Non-pigmented ciliary epithelial cell (primary cell): ENCODE results near the gene ERICH4.
"Not testable (repeated sequence)": the region's sequence is repeated elsewhere in the genome, so short reads cannot be mapped to it uniquely, and the experiment has no call there.

Source experiments
- DNase-seq: peaks from one replicate; pipeline ENCODE4 v3.0.0-alpha.2; 2010; ENCODE audit warnings: low read depth

The ERICH4 gene

GRCh38 chr19:41414461-41414860, 28.5 kb upstream of the ERICH4 start:
- DNase-seq = no peak

DNA sequence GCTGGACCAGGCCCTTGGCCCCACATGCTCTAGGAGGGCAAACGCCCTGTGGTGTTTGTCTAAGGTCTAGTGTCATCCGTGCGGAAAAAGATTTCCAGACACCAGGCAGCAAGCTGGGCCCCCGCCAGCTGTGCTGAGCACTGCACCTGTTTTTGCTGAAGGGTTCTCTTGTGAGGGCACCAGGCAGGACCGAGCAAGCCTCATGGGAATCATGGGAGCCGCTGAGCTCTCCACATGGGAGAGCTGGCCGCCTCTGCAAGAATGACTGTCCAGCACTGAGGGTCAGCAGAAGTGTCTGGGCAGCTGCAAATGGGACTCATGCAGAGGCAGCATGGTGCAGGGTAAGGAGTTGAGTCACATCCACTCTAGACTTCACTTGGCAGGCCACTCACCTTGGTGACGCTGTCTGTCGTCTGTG, 27.8 kb upstream of the ERICH4 start:
- DNase-seq = no peak

- DNase-seq = no peak
Observed at GRCh38 chr19:41416194-41416674, 26.7 kb upstream of the ERICH4 start.

DNA sequence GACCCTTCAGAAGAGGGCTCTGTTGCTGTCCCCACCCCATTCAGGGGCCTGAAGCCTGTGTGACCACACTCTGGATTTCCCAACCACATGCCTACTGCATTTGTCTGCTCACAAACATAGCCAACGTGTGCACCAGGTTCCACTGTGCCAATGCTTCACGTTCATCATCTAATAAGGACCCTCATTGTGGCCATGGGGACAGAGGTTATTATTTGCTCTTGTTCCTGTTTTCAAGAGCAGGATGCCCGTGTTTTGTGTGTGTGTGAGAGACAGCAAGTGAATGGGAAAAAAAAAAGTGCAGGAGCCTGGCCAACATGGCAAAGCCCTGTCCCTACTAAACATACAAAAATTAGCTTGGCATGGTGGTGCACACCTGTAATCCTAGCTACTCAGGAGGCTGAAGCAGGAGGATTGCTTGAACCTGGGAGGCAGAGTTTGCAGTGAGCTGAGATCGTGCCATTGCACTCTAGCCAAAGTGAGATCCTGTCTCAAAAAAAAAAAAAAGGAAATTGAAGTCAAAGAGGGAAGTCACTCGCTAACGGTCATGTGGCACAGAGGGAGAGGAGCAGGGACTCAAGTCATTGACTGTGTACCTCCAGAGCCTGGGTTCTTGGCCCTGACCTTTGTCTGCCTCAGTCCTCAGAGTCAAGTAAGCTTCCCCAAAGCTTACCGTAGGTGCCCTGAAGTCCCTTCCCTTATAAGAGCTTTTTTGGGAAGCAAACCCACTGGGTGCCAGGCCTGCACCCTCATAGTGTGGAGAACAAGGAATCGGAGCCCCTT, 22.7 kb upstream of the ERICH4 start:
- DNase-seq = no peak

DNA sequence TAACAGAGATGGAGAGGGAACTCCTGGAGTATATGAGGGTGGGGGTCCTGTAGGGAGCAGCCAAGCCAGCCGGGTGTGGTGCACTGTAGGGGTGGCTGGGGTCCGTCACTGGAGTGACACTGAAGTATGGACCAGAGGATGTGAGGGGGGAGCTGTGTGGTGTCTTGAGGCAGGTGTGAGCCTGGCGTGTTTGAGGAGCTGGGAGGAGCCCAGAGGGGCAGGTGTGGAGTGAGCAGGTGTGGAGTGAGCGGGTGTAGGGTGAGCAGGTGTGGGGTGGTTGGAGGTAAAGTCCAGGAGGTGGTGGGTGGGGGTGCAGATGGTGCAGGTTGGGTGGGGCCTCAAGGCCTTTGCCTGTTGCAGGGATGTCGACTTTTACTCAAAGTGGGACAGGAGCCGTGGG, 21.6 kb upstream of the ERICH4 start:
- no peak for DNase-seq

DNA sequence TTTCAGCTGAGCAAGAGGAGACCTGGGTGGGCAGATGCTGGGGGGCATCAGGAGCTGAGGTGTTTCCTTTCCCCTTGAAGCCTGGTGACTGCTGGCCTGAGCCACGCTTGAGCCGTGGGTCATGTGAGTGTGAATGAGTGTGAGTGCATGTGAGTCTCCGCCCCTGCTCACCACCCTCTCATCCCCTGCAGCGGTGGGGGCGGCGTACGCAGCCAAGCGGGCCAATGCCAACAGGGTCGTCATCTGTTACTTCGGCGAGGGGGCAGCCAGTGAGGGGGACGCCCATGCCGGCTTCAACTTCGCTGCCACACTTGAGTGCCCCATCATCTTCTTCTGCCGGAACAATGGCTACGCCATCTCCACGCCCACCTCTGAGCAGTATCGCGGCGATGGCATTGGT, 21.0 kb upstream of the ERICH4 start:
- DNase-seq = no peak

DNA sequence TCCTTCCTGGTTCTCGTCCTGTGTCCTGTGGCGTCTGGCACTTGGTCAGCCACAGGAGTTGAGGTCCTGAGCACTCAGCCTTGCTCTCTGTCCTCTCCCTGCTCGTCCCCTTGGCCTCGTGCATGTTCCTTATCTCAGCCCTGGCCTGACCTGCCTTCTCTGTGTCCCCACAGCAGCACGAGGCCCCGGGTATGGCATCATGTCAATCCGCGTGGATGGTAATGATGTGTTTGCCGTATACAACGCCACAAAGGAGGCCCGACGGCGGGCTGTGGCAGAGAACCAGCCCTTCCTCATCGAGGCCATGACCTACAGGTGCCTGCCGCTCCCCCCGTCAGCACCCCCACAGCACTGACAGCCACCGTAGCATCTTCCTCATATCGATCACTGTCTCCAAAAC, 20.5 kb upstream of the ERICH4 start:
- no peak for DNase-seq

DNA sequence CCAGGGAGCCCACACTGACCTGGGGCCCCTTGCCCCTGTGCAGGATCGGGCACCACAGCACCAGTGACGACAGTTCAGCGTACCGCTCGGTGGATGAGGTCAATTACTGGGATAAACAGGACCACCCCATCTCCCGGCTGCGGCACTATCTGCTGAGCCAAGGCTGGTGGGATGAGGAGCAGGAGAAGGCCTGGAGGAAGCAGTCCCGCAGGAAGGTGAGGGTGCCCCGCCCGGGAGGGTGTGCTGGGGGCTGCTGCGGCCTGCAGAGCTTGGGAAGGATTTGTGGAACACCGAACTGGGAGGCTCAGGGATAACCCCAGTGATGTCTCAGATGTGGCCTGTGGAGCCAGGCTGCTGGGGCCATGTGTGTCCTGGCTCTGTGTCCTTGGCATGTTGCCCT, 20.0 kb upstream of the ERICH4 start:
- DNase-seq = no peak

DNA sequence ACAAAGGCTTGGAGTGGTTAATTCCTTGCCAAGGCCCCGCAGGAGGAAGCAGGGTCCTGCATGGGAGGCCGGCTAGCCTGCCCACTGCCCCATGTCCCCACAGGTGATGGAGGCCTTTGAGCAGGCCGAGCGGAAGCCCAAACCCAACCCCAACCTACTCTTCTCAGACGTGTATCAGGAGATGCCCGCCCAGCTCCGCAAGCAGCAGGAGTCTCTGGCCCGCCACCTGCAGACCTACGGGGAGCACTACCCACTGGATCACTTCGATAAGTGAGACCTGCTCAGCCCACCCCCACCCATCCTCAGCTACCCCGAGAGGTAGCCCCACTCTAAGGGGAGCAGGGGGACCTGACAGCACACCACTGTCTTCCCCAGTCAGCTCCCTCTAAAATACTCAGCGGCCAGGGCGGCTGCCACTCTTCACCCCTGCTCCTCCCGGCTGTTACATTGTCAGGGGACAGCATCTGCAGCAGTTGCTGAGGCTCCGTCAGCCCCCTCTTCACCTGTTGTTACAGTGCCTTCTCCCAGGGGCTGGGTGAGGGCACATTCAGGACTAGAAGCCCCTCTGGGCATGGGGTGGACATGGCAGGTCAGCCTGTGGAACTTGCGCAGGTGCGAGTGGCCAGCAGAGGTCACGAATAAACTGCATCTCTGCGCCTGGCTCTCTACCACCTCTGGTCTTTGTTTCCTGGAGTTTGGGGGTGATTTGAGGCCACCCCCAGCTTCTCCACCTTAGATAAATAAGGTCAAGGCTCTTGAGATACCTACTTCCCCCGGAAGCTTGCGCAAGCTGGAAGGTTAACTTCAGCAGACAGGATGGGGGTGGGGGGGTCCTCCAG, 18.4 kb upstream of the ERICH4 start:
- no peak for DNase-seq

DNA sequence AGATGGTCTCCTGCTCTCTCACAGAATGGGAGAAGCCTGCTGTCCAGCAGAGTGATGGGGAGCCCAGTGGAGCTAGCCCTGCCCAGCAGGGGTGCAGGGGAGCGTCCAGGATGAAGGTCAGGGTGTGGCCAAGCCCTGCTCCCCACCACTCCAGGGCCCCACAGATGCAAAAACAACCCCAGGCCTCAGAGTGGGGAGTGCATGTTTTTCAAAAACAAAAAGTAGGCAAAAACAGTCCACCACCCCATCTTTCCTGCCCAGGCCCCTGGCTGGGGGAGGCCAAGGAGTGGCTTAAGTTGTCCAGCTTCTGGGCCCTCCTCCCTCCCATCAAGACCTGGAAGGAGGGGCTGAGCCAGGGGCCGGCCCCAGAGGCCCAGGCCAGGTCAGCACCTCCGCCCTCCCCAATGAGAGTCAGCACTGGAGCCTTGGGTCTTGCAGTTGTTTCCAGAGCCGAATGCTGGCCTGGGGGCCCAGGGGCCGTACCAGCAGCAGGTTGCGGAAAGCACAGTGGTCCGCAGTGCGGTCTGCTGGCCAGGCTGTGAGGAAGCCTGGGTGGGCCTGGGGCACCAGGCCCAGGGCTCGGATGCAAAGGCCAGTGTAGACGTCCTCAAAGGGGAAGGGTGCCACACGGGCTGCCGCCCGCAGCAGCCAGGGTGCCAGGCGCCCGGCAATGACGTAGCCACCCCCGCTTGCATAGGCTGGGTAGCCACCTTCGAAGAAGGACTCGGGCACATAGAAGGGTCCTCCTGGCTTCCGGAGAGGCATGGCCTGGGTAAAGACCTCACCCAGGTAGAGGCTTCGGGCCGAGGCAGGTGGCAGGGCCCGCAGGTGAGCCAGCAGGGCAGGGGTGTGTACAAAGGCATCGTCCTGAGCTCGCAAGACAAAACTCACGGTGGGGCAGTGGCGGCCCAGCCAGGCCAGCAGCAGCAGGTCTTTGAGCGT, 17.5 kb upstream of the ERICH4 start:
- DNase-seq = no peak

DNA sequence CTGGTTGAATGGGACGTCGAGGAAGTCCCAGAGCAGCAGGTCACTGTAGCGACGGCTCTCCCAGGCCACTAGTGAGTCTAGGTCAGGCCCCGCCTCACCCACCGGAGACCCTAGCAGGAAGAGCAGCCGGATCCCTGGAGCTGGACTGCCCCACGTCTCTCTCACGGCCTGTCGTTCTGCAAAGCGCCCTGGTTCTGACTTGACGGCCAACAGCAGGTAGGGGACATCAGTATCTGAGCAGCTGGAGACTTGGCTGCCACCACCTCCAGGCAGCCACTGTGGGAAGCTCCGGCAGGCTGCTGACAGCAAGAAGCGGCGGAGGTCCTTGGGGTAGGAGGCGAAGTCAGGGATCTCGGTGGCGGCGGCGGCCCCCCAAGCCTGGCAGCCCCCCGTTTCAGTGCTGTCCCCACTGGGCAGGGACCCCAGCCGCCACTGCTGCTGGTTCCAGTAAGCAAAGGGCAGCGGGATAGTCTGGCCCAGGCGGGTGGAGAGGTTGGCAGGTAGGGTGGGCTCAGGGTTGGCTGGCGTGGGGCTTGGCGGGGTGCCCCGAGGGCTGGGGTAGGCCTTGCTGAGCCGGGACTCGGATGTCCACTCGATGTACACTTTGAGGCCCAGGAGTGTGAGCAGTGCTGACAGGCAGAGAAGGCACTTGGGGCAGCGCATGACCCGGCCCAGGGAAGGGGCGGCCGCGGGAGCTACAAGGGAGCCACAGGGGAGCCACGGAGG, 16.7 kb upstream of the ERICH4 start:
- no peak for DNase-seq

DNA sequence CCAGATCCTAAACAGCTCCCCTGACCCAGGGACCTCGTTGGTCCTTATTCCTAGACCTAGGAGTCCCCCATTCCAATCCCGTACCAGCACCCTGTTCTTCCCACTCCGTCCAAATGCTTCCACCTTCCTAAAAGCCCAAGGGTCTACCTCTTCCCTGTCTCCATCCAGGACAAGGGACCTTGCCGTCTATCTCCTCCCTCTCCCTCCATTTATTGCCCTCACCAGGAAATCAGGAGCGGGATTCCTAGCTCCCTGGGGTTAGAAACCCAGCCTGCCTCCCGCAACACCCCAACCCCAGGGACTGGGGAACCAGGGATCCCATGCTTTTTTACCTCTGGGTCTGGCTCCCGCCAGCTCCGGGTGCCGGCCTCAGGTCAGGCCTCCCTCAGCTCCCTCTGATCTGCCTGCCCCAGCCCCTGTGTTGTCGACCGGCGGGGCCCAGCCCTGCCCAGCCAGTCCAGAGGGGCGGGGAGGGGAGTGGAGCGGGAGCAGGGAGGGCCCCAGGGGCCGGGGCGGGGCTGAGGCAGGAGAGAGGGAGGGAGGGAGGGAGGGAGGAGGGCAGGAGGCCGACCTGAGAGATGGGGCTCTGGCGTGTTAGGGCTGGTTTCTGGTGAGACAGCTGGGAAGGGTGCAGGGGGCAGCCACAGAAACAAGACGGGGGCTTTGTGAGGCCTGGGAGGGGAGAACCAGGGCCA, 15.9 kb upstream of the ERICH4 start, which contains the start of gene B3GNT8:
B3GNT8 (minus strand) TSS at position 423 of the 695 bp plus-strand sequence. CDS start 596 bp downstream, outside the sequence.
- no peak for DNase-seq

DNA sequence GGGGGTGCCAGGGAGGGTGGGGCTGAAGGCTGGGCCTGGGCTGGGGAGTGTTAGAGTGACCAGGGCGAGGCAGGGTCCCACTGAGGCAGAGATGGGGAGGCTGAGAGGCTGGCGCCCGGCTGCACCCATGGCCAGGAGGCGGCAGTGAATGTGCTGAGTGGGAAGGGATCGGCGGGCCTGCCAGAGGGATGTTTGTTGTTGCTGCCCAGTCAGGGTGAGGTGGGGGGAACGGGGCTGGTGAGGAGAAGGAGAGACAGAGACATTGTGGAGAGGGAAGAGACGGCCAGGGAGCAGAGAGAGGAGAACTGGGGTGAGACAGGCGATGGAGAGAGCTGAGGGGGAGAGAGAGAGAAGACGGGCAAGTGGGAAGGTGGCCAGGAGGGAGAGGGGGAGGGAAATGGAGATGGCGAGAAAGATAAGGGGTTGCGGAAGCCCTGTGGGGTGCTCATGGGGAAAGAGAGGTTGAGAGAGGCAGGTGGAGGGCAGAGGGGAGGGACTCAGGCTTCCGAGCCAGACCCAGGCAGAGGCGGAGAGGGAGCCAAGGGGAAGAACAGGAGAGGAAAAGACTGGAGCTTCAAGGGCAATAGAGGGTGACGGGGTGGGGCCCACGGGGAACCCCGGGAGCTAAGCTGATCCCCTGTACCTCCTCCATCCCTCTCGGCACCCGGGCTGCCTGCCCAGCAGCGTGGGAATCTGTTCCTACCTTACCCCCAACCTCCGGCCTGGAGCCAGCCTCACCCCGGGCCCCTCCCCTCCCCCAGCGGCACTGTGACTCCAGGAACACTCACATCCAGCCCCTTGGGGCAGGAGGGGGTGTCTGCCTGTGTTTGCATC, 15.1 kb upstream of the ERICH4 start:
- DNase-seq = no peak

DNA sequence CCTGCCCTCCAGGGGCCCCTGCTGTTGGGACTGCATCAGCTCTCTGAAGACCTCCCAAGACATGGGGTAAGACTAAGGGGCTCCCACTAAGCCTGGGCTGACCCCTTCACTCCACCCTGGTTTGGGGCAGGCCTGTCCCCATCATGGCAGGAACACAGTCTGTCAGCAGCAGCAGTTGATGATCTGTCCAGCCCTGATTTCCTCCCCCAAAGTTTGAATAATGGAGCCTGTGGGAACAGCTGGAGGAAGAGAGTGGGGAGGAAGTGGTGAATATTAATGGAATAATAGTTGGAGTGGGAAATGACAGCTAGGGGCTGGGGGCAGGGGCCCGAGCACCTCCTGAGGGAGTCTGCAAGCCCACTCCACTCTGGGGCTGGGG, 14.5 kb upstream of the ERICH4 start:
- no peak for DNase-seq

DNA sequence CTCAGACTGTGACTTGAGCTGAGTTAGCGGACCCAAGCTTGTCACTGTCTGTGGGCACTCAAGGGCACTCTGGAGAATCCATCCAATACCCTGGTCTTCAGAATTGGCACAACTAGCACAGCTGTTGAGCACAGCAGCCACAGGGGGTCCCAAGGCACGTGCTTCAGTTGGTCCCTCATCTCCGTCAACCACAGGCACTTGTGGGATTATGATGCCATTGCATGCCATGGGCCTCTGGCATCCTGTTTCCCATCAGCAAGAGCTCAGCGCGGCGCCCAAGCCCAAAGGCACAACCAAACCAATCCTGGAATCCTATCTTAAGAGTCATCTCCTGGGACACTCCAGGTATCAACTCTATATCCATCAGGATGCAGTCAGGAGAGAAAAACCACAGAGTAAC, 12.0 kb upstream of the ERICH4 start:
- no peak for DNase-seq

DNA sequence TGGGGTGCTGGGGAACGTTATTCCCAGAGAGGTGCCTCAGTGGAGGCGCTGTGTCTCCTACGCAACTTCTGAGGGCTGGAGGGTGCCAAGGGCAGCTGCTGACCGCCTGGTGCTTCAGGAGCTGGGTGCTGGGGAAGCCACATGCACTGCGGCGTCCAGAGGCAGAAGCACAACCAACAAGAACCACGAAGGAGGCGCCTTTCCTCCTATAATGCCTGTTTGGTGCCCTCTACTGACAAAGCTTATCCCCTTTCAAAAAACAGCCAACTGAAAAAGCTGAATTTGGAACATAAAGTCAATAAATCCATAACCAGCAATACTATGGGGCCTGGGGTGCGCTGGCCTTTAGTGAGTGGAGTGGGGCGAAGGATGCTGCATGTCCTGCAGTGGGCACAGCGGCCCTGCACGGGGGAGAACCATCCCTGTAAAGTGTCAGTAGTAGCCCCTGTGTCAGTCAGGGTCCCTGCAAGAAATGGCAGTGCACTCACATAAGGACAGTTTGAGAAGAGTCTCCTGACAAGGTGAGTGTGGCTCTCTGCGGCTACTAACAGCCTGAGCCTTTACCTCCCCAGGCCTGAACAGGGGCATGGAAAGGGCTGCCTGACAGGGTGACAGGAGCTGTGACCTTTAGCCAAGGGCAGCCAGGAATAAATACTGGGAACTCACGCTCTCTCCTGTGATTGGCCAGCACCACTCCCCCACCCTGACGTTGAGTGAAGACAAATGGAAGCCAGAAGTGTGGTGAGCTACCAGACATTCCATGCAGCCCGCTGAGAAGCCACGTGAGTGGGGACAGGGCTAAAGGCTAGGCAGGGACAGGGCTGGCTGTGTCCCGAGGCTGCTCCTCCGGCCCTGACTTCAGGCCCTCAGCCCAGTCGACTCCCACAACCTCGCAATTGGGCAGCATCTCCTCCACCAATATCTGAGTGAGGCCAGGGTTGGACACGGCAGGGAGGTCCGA, 11.2 kb upstream of the ERICH4 start:
- no peak for DNase-seq

GRCh38 chr19:41433171-41433570, 9.8 kb upstream of the ERICH4 start:
- DNase-seq = no peak

DNA sequence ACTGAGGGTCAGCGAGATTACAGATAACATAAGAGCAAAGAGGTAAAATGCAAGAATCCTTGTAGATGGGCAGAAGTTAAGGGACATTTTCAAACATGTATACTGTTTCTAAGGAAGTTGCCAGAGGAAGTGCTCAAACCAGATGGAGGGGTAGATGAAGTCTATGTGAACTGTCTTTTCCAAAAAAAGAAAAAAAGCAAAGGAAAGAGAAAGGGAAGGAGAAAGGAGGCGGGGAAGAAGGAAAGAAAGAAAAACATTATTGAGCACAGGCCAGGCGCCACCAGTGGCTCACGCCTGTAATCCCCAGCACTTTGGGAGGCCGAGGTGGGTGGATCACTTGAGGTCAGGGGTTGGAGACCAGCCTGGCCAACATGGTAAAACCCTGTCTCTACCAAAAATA, 8.5 kb upstream of the ERICH4 start:
- DNase-seq = no peak

DNA sequence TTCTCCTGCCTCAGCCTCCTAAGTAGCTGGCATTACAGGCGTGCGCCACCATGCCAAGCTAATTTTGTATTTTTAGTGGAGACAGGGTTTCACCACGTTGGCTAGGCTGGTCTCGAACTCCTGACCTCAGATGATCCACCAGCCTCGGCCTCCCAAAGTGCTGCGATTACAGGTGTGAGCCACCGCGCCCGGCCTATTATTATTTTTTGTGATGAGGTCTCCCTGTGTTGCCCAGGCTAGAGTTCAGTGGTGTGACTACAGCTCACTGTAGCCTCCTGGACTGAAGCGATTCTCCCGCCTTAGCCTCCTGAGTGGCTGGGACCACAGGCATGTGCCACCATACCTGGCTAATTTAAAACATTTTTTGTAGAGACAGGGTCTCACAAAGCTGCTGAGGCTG, 7.6 kb upstream of the ERICH4 start:
- DNase-seq = not testable (repeated sequence)
